ENCODE data around the gene POU3F2. TPM values are rescaled to one million over a fixed set of nuclear protein-coding genes. Genes with fewer than 3 reads are reported as not detected.

The POU3F2 gene
- total RNA-seq, 3 donors from 2014 or later (not counting 1 experiment from before 2014, with no cell fraction given) = not detected

GRCh38 chr6:98821756-98822405 is 12.5 kb upstream of the POU3F2 start:
- Histone ChIP-seq H3K9me3 (ENCODE audit: control insufficient read depth, insufficient read depth, low read length) (no peaks in the 10 kb centered on the region), H3K4me1 (ENCODE audit: control insufficient read depth, insufficient read depth, low read length) (no peaks in the 10 kb centered on the region), H3K27ac (ENCODE audit: low read length) (no peak overlapping the region), H3K36me3 (ENCODE audit: control insufficient read depth, insufficient read depth, low read length) (no peaks in the 10 kb centered on the region), H3K4me3 (ENCODE audit: low read length) (no peak overlapping the region), H3K27me3 (ENCODE audit: control insufficient read depth, insufficient read depth, low read length) (peaks cover 31% of the 10 kb centered on the region)
- ATAC-seq = no peak
- Mint-ChIP-seq H3K27me3 (ENCODE audit: low read depth in 2 of 2) (peaks cover 61 to 91% of the 10 kb centered on the region in 2 donors), H3K9me3 (peaks cover 0 to 4% of the 10 kb centered on the region in 2 donors), H3K4me3 (no peak overlapping the region), H3K27ac (no peak overlapping the region), H3K4me1 (peaks cover 8% of the 10 kb centered on the region in 2 donors), H3K36me3 (no peaks in the 10 kb centered on the region)
- WGBS (ENCODE audit: insufficient coverage) = 88% methylated on average over 2 of the region's 2 CpGs
- no peak for DNase-seq
- intact Hi-C loops (cut with micrococcal nuclease) = no loop called here
- TF ChIP-seq, protein P1, sequence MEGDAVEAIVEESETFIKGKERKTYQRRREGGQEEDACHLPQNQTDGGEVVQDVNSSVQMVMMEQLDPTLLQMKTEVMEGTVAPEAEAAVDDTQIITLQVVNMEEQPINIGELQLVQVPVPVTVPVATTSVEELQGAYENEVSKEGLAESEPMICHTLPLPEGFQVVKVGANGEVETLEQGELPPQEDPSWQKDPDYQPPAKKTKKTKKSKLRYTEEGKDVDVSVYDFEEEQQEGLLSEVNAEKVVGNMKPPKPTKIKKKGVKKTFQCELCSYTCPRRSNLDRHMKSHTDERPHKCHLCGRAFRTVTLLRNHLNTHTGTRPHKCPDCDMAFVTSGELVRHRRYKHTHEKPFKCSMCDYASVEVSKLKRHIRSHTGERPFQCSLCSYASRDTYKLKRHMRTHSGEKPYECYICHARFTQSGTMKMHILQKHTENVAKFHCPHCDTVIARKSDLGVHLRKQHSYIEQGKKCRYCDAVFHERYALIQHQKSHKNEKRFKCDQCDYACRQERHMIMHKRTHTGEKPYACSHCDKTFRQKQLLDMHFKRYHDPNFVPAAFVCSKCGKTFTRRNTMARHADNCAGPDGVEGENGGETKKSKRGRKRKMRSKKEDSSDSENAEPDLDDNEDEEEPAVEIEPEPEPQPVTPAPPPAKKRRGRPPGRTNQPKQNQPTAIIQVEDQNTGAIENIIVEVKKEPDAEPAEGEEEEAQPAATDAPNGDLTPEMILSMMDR (IDR thresholded peaks at IDR 0.05) = no peak

DNA sequence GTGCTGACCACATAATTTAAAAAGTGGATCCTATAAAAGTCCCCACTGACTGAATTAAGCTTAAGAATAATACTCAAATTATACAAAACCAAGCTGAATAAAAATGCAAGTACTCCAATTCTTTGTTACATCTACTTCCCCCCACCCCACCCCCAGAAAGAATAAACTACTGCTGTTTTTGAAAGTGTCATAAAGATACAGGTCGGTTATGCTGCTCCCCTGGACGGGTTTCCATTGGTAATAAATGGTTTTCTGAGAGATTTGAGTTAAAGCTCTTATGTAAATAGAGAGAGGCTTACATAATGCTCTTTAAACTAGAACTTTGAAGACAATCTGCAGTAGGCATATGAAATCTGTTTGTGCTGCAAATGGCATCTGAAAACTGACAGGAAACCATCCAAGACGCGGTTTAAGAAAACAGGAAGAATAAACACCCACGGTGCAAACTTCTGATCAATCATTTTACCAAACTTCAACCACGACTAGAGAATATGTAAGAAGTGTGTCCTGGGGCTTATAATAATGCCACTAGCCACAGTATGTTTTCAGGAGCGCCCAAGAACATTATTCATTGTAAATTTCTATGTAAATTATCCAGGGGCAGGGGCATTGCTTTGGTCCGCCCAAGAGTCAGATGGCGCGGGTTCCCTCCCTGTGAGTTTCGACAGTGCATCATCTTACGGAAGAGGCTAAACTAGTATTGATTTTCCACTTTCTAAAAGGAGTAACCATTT is 10.8 kb upstream of the POU3F2 start:
- DNase-seq = no peak
- 9% methylated on average over 9 of the region's 12 CpGs for WGBS (ENCODE audit: insufficient coverage)
- peak overlapping the region; percentile 21 for H3K4me3 Mint-ChIP-seq
- H3K4me1 ChIP-seq (ENCODE audit: control insufficient read depth, insufficient read depth, low read length) = no peaks in the 10 kb centered on the region
- H3K27ac ChIP-seq (ENCODE audit: low read length) = no peak overlapping the region
- H3K27me3 Mint-ChIP-seq (ENCODE audit: low read depth in 2 of 2) = peaks cover 69 to 90% of the 10 kb centered on the region in 2 donors
- H3K4me3 ChIP-seq (ENCODE audit: low read length) = no peak overlapping the region
- no peak overlapping the region for H3K27ac Mint-ChIP-seq
- H3K9me3 ChIP-seq (ENCODE audit: control insufficient read depth, insufficient read depth, low read length) = no peaks in the 10 kb centered on the region
- TF ChIP-seq, protein P1 (IDR thresholded peaks at IDR 0.05) = no peak
- ATAC-seq = no peak
- no peaks in the 10 kb centered on the region for H3K36me3 Mint-ChIP-seq
- no peaks in the 10 kb centered on the region for H3K36me3 ChIP-seq (ENCODE audit: control insufficient read depth, insufficient read depth, low read length)
- peaks cover 43% of the 10 kb centered on the region for H3K27me3 ChIP-seq (ENCODE audit: control insufficient read depth, insufficient read depth, low read length)
- H3K4me1 Mint-ChIP-seq = peaks cover 8% of the 10 kb centered on the region in 2 donors
- H3K9me3 Mint-ChIP-seq = peaks cover 0 to 3% of the 10 kb centered on the region in 2 donors
- intact Hi-C loops (cut with micrococcal nuclease) = no loop called here

DNA sequence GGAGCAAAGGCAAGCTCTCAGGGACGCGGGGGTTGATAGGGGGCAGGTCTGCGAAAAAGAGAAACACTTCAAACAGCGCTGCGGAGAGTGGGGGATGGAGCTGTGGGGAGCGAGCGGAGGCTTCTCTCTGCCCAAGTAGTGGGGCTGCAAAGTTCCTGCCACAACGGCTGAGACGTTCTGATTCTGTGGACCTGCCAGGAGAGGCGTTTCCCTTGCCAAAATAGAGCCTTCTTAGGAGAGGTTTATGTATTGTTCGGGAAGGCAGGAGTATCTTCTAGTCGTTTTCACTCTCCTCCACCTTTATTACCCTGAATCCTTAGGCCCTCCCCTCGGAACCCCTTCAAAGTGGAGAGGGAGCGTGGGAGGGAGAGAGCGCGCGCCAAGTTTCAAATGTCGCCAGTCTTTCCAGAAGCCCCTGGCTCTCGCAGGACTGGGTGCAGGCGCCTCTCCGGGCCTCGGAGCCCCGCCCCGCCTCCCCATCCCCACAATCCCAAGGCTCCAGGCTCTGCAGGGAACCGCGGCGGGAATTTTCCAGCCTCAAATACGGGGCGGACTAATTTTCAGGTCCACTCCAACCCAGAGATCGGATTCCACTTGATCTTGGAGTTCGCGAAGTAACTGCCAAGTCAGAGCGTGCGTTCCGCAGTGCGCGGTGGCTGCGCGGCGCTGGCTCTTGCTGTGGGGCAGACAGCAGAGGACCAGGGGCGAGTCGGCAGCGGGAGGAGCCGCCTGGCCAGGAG is 10.0 kb upstream of the POU3F2 start:
- ATAC-seq (no peak), DNase-seq (no peak)
- Histone ChIP-seq H3K27me3 (ENCODE audit: control insufficient read depth, insufficient read depth, low read length) (peaks cover 49% of the 10 kb centered on the region), H3K4me1 (ENCODE audit: control insufficient read depth, insufficient read depth, low read length) (no peaks in the 10 kb centered on the region), H3K36me3 (ENCODE audit: control insufficient read depth, insufficient read depth, low read length) (no peaks in the 10 kb centered on the region), H3K9me3 (ENCODE audit: control insufficient read depth, insufficient read depth, low read length) (peaks cover 2% of the 10 kb centered on the region), H3K27ac (ENCODE audit: low read length) (no peak overlapping the region), H3K4me3 (ENCODE audit: low read length) (no peak overlapping the region)
- Mint-ChIP-seq H3K4me1 (peaks cover 8 to 13% of the 10 kb centered on the region in 2 donors), H3K4me3 (peak overlapping the region; percentile 21), H3K27me3 (ENCODE audit: low read depth in 2 of 2) (peaks cover 70 to 90% of the 10 kb centered on the region in 2 donors), H3K9me3 (peaks cover 0 to 2% of the 10 kb centered on the region in 2 donors), H3K27ac (no peak overlapping the region), H3K36me3 (no peaks in the 10 kb centered on the region)
- TF ChIP-seq, protein P1 (IDR thresholded peaks at IDR 0.05) = no peak
- 4% methylated on average over 38 of the region's 44 CpGs for WGBS (ENCODE audit: insufficient coverage)
- intact Hi-C loops (cut with micrococcal nuclease) = no loop called here
